ENCODE measurements around the gene GJA10.

DNA sequence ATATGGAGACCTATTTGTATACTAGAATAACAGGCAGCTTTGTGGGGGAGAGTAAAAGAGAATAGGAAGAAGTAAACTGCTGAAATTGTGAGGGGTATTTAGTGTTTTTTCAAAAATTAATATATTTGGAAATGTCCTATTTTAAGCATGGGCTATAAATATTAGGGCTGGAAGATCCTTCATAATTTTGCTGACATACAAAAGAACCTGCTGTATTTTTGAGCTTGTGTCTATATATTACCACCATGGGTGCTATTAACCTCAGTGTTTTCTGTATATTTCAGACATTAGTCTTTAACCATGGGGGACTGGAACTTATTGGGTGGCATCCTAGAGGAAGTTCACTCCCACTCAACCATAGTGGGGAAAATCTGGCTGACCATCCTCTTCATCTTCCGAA, at the start of gene GJA10:
- TF ChIP-seq CTCF (optimal IDR thresholded peaks at IDR 0.05 in 1 of 3, IDR thresholded peaks at IDR 0.05 in 1 of 3, conservative IDR thresholded peaks at IDR 0.05 in 1 of 3; ENCODE audit: extremely low read depth in 1 of 3, insufficient read depth in 2 of 3, low read length in 3 of 3): no peak
- no peak for TF ChIP-seq EZH2 (IDR thresholded peaks at IDR 0.05; ENCODE audit: low read length)
